ENCODE data around the gene COL25A1. TPM values are rescaled to one million over a fixed set of nuclear protein-coding genes. Genes with fewer than 3 reads are reported as not detected.

Gene COL25A1
- total RNA-seq, 1 donor from 2014 or later: 4.3 TPM

DNA sequence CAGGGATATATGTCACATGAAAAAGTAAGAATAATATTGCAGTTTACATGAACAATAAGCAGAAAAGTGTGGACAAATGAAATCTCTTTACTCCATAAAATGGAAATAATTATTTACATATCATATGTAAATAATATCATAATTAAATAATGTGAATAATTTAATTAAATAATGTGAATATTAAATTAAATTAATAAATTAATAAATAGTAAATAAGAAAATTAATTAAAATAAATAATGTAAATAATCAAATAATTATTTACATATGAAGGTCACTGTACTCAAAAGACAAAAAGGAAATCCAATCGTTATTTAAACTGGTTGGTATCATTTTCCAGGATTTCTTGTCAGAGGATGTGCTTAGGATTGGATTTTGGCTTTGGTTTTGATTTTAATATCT lies 338.5 kb downstream of the COL25A1 start:
- DNase-seq (ENCODE audit: low read depth): no peak
- Histone ChIP-seq H3K4me3 (ENCODE audit: low read depth, low read length) (no peak overlapping the region), H3K36me3 (ENCODE audit: control insufficient read depth, insufficient read depth, low read length) (no peaks in the 10 kb centered on the region), H3K27me3 (ENCODE audit: control insufficient read depth, insufficient read depth, low read length) (no peaks in the 10 kb centered on the region)
- TF ChIP-seq, protein P1, sequence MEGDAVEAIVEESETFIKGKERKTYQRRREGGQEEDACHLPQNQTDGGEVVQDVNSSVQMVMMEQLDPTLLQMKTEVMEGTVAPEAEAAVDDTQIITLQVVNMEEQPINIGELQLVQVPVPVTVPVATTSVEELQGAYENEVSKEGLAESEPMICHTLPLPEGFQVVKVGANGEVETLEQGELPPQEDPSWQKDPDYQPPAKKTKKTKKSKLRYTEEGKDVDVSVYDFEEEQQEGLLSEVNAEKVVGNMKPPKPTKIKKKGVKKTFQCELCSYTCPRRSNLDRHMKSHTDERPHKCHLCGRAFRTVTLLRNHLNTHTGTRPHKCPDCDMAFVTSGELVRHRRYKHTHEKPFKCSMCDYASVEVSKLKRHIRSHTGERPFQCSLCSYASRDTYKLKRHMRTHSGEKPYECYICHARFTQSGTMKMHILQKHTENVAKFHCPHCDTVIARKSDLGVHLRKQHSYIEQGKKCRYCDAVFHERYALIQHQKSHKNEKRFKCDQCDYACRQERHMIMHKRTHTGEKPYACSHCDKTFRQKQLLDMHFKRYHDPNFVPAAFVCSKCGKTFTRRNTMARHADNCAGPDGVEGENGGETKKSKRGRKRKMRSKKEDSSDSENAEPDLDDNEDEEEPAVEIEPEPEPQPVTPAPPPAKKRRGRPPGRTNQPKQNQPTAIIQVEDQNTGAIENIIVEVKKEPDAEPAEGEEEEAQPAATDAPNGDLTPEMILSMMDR (IDR thresholded peaks at IDR 0.05; ENCODE audit: insufficient read depth, low read length, poor library complexity, severe bottlenecking): no peak

DNA sequence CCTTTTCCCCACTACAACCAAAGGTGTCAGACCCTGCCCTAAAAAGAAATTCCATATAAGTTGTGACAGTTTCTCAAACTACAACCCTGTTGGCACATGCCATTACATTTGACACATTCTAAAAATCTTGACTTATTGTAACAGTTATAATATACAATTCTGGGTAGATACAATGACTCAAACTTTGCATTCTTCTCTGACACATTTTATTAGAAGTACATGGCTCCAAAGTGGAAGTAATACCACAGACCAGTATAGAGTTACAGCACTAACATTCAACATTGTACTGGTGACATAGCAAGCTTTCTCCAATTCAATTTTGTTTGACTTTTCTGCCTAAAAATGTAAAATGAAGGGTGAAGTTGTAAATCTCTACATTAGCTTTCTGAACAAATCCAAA lies 343.0 kb downstream of the COL25A1 start:
- Histone ChIP-seq H3K36me3 (ENCODE audit: control insufficient read depth, insufficient read depth, low read length) (no peaks in the 10 kb centered on the region), H3K4me3 (ENCODE audit: low read depth, low read length) (no peak overlapping the region), H3K27me3 (ENCODE audit: control insufficient read depth, insufficient read depth, low read length) (no peaks in the 10 kb centered on the region)
- DNase-seq (ENCODE audit: low read depth): no peak
- TF ChIP-seq, protein P1 (IDR thresholded peaks at IDR 0.05; ENCODE audit: insufficient read depth, low read length, poor library complexity, severe bottlenecking): no peak

DNA sequence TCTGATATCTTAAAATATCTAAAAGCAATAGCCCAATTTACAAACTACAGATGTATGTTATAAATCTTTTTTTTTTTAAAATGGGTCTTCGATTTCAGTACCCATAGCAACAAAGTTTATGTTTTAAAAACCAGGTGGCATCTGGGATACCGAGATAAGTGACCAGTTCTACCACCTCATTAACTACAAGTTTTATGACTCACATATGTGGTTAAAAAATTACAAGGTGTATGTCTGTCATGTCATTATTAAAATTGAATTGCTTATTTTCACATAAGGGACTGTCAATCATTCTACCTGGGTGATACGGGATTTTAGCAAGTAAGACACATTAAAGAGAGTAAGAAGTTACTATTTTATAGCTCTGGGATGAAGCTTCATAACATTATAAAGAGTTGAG lies 347.6 kb downstream of the COL25A1 start:
- no peaks in the 10 kb centered on the region for H3K27me3 ChIP-seq (ENCODE audit: control insufficient read depth, insufficient read depth, low read length)
- TF ChIP-seq, protein P1 (IDR thresholded peaks at IDR 0.05; ENCODE audit: insufficient read depth, low read length, poor library complexity, severe bottlenecking): no peak
- DNase-seq (ENCODE audit: low read depth): no peak

DNA sequence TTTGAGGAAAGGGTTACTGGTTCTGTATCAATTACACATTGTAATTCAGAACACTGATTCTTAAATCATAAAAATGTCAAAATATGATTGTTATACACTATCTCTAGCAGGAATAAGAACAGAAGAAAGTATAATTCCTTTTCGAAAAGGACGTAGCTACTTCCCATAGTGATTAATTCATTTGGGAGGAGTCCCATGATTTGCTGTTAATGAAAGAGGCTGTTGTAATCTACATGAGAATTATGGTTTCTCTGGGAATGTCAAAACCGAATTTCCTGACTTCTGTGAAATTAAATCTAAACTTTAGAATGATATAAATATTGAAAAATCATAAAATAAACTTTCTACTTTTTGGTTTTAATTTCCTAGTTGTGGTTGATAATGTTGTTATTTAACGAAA lies 348.5 kb downstream of the COL25A1 start:
- H3K4me3 ChIP-seq (ENCODE audit: low read depth, low read length): no peak overlapping the region
- TF ChIP-seq, protein P1 (IDR thresholded peaks at IDR 0.05; ENCODE audit: insufficient read depth, low read length, poor library complexity, severe bottlenecking): no peak
- H3K36me3 ChIP-seq (ENCODE audit: control insufficient read depth, insufficient read depth, low read length): no peaks in the 10 kb centered on the region
- H3K27me3 ChIP-seq (ENCODE audit: control insufficient read depth, insufficient read depth, low read length): no peaks in the 10 kb centered on the region
- DNase-seq (ENCODE audit: low read depth): no peak

More for the DNA sequence above, 347.6 kb downstream of the COL25A1 start:
- no peaks in the 10 kb centered on the region for H3K36me3 ChIP-seq (ENCODE audit: control insufficient read depth, insufficient read depth, low read length)
- H3K4me3 ChIP-seq (ENCODE audit: low read depth, low read length): no peak overlapping the region

DNA sequence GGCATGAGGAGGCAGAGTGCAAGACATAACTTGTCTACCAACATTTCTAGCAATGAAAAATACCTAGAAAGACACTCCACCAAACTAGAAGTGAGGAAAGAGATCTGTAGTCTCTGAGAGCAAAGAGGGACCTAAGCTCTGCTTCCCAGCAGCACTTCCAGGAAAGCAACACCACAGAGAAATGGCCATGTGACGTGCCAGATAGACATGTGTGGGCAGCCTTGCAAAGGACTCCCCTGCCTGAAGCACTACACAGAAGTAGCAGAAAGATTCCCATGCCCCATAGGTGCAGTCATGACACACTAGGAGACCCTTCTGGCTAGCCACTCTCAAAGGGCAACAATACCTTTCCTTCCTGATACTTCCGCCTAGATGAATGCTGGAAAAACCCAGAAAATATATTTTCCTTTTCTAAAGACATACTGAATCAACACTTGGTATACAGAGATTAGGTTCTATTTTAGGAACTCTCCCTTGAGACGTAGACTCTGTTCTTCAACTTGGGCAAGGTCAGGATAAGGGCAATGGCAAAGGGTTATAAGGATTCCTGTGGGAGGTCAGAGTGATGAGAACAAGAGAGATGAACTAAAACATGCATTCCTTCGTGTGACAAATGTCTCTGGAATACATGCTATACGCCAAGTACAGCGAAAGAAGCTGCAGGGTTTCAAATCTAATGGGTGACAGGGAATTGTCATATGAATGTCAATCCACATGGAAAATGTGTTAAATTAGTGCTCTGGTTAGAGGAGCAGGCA lies 352.1 kb downstream of the COL25A1 start:
- H3K4me3 ChIP-seq (ENCODE audit: low read depth, low read length): no peak overlapping the region
- no peak for DNase-seq (ENCODE audit: low read depth)
- H3K27me3 ChIP-seq (ENCODE audit: control insufficient read depth, insufficient read depth, low read length): no peaks in the 10 kb centered on the region
- H3K36me3 ChIP-seq (ENCODE audit: control insufficient read depth, insufficient read depth, low read length): no peaks in the 10 kb centered on the region
- TF ChIP-seq, protein P1 (IDR thresholded peaks at IDR 0.05; ENCODE audit: insufficient read depth, low read length, poor library complexity, severe bottlenecking): no peak

DNA sequence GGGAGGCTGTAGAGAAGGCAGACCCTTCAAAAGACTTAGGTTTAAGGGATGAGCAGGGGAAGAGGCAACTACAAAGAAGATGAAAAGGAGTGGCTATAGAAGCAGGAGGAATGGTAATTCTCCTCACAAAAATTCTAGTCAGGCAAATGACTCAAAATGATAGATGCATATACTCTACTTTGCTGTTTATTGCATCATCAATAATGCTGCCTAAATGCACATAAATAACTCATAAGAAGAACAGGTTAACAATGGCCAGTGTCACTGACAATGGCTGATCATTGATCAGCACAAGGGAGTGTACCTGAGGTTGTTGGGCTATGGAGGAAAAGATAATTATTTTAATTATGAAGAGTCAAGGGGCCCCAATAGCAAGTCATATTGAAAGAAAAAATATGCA lies 354.9 kb downstream of the COL25A1 start:
- no peaks in the 10 kb centered on the region for H3K27me3 ChIP-seq (ENCODE audit: control insufficient read depth, insufficient read depth, low read length)
- DNase-seq (ENCODE audit: low read depth): no peak
- TF ChIP-seq, protein P1 (IDR thresholded peaks at IDR 0.05; ENCODE audit: insufficient read depth, low read length, poor library complexity, severe bottlenecking): no peak

More for the DNA sequence above, 354.9 kb downstream of the COL25A1 start:
- no peak overlapping the region for H3K4me3 ChIP-seq (ENCODE audit: low read depth, low read length)
- no peaks in the 10 kb centered on the region for H3K36me3 ChIP-seq (ENCODE audit: control insufficient read depth, insufficient read depth, low read length)
